Activated CD8-positive, alpha-beta T cell treated with anti-CD3 and anti-CD28 coated beads for 36 hours (primary cell): ENCODE results near the gene INAFM1. TPM values are rescaled to one million over a fixed set of nuclear protein-coding genes. Genes with fewer than 3 reads are reported as not detected.

ENCODE experiments used
- ATAC-seq: fragments of 200-7000 bp; cut with Tn5 transposase; one replicate; pipeline ENCODE4 v1.10.0; 2021; ENCODE audit warnings: mild to moderate bottlenecking, moderate library complexity
- CTCF ChIA-PET: fragments of 350-600 bp; sonication (Branson Sonifier 250); formaldehyde crosslinking; loops from one replicate; lab custom pipeline; 2021; ENCODE audit warnings: antibody characterized with exemption; lab: Charles Lee
- POLR2A ChIA-PET: fragments of 350-600 bp; sonication (Branson Sonifier 250); formaldehyde crosslinking; loops from one replicate; lab custom pipeline; 2021; ENCODE audit warnings: antibody characterized with exemption; lab: Charles Lee
- DNase-seq: peaks from one replicate; pipeline ENCODE4 v3.0.0-alpha.2; 2020
- H3K27ac Mint-ChIP-seq: one replicate; pipeline ENCODE4 v1.8.0; 2021; ENCODE audit warnings: mild to moderate bottlenecking, mixed read lengths
- H3K27me3 Mint-ChIP-seq: one replicate; pipeline ENCODE4 v1.8.0; 2021; ENCODE audit warnings: mixed read lengths
- H3K36me3 Mint-ChIP-seq: one replicate; pipeline ENCODE4 v1.8.0; 2021; ENCODE audit warnings: low read depth, mixed read lengths
- H3K4me1 Mint-ChIP-seq: one replicate; pipeline ENCODE4 v1.8.0; 2021; ENCODE audit warnings: low read depth, mixed read lengths
- H3K4me3 Mint-ChIP-seq: one replicate; pipeline ENCODE4 v1.8.0; 2021; ENCODE audit warnings: mild to moderate bottlenecking, moderate library complexity, mixed read lengths
- H3K9me3 Mint-ChIP-seq: one replicate; pipeline ENCODE4 v1.8.0; 2021; ENCODE audit warnings: mixed read lengths
- intact Hi-C: fragments of 100-400 bp; cut with micrococcal nuclease; formaldehyde crosslinking; loops from one replicate; pipeline ENCODE4 v1.10.0; 2022
- total RNA-seq, 2 experiments: library from RNA; stranded (reverse); gene quantifications; one replicate each; pipeline ENCODE4 v1.2.3, GENCODE V29; 2021
- TF ChIP-seq, protein P1 (sequence below): fragments of 200-600 bp; IDR thresholded peaks from one replicate; pipeline ENCODE4 v1.8.0; 2022; ENCODE audit warnings: antibody characterized with exemption, mild to moderate bottlenecking

Gene INAFM1
- total RNA-seq, 2 experiments from 2014 or later = 11.4 to 12.7 TPM

DNA sequence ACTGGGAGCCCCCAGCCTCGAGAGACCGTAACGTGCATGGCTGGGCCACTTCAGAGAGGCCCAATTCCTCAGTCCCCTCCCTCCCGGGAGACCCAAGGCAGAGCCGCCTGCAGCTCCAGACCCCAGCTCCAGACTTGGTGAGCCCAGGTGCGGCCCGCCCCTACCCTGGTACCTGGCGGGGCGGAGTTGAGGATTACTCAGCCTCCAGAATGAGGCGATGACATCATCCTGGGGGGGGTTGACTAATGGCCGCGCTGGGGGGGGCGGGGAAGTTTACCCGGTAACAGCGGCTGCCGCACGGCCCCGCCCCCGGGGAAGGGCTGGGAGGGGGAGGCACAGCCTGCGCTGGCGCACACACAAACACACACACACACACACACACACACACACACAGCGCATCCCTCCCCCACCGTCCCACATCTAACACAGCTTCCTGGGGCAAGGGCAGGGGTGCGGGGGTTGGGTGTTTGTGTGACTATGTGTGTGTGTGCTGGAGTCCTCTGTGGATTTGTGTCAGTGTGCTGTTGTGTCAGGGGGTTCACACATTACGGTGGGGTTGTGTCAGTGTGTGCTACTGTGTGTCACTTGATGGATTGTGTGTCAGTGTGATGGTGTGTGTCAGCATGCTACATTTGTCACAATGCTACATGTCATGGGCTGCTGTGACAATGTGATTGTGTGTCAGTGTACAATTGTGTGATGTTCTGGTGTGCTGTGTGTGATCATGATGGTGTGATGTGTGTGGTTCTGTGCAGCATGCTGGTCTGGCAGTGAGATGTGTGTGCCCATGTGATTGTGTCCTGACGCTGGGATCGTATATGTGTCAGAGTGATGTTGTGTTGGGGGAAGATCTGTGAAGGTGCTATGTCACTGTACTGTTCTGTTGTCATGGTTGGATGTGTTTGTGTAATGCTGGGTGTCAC is 33.4 kb upstream of the INAFM1 start:
- H3K36me3 Mint-ChIP-seq = peaks cover 3% of the 10 kb centered on the region
- no peak overlapping the region for H3K27ac Mint-ChIP-seq
- H3K27me3 Mint-ChIP-seq = no peaks in the 10 kb centered on the region
- no peaks in the 10 kb centered on the region for H3K9me3 Mint-ChIP-seq
- intact Hi-C loops = loop anchor here (10.0 kb wide), 1 partner anchor 86 kb away; no protein-coding TSS in a partner anchor
- H3K4me1 Mint-ChIP-seq = peaks cover 24% of the 10 kb centered on the region
- H3K4me3 Mint-ChIP-seq = no peak overlapping the region
- TF ChIP-seq, protein P1, sequence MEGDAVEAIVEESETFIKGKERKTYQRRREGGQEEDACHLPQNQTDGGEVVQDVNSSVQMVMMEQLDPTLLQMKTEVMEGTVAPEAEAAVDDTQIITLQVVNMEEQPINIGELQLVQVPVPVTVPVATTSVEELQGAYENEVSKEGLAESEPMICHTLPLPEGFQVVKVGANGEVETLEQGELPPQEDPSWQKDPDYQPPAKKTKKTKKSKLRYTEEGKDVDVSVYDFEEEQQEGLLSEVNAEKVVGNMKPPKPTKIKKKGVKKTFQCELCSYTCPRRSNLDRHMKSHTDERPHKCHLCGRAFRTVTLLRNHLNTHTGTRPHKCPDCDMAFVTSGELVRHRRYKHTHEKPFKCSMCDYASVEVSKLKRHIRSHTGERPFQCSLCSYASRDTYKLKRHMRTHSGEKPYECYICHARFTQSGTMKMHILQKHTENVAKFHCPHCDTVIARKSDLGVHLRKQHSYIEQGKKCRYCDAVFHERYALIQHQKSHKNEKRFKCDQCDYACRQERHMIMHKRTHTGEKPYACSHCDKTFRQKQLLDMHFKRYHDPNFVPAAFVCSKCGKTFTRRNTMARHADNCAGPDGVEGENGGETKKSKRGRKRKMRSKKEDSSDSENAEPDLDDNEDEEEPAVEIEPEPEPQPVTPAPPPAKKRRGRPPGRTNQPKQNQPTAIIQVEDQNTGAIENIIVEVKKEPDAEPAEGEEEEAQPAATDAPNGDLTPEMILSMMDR = no peak
- ATAC-seq (peak; percentile 50), DNase-seq (peak; percentile 95)
- CTCF ChIA-PET = interaction anchor here (1.0 to 2.3 kb wide), 3 partner anchors 15 to 83 kb away, joined by 3 to 7 read pairs (median 6); no protein-coding TSS in a partner anchor
- POLR2A ChIA-PET = interaction anchor here (0.6 to 4.3 kb wide), 7 partner anchors 9 to 130 kb away, joined by 3 to 23 read pairs (median 3); partner anchors contain the start of gene ZC3H4

- peak; percentile 26 for DNase-seq
- Mint-ChIP-seq H3K27me3 (no peaks in the 10 kb centered on the region), H3K36me3 (peaks cover 3% of the 10 kb centered on the region), H3K4me3 (no peak overlapping the region), H3K4me1 (peaks cover 24% of the 10 kb centered on the region), H3K9me3 (no peaks in the 10 kb centered on the region), H3K27ac (no peak overlapping the region)
- ChIA-PET POLR2A (interaction anchor here (0.6 to 4.3 kb wide), 5 partner anchors 9 to 129 kb away, joined by 3 to 38 read pairs (median 23); partner anchors contain the start of gene ZC3H4), CTCF (interaction anchor here (1.4 to 2.2 kb wide), 2 partner anchors 10 to 32 kb away, joined by 4 to 7 read pairs; no protein-coding TSS in a partner anchor)
- TF ChIP-seq, protein P1 = no peak
- intact Hi-C loops = loop anchor here (2.0 to 10.0 kb wide), 2 partner anchors 13 to 87 kb away; no protein-coding TSS in a partner anchor
- no peak for ATAC-seq
Observed at GRCh38 chr19:47241919-47242577, 32.6 kb upstream of the INAFM1 start.

- Mint-ChIP-seq H3K9me3 (no peaks in the 10 kb centered on the region), H3K27ac (peak overlapping the region; percentile 98)
- POLR2A ChIA-PET = interaction anchor here (0.6 to 5.7 kb wide), 12 partner anchors 10 to 196 kb away, joined by 3 to 45 read pairs (median 6); partner anchors contain the start of genes CCDC9 and SAE1
Observed at GRCh38 chr19:47243364-47243775, 31.3 kb upstream of the INAFM1 start.

DNA sequence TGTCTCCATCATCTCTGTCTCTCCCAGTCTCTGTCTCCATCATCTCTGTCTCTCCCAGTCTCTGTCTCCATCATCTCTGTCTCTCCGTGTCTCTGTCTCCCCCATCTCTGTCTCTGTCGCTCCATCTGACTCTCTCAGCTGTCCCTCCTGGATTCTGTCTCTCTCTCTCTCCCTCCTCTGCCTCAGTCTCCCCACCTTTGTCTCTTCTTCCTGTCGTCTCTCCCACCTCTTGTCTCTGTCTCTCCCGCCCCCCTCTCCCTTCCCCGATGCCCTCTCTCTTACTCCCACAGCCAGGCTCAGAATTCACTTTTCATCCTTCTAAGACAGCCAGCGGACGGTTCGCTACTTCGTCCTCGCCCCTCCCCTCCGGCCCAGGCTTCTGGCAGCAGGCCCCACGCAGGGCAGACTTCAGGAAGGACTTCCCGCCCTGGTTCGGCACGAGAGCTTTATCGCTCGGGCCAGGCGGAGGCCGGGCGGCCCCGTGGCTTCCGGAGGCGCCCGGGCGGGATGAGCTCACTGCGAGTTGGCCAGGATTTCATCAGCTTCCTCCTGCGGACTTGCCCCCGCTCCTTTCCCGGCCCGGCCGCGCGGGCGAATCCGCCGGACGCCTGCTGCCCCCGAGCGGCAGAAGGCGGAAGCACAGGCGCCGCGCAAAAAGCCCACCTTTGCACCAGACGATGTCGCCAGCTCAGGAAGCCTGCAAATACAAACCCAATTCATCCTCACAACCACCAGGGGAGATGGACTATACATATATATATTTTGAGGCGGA is 30.7 kb upstream of the INAFM1 start:
- no peaks in the 10 kb centered on the region for H3K9me3 Mint-ChIP-seq
- ChIA-PET POLR2A (interaction anchor here (0.6 to 5.7 kb wide), 23 partner anchors 9 to 132 kb away, joined by 3 to 45 read pairs (median 5); partner anchors contain the start of genes CCDC9, DHX34, SAE1 and ZC3H4), CTCF (interaction anchor here (0.6 to 10.1 kb wide), 57 partner anchors 9 to 387 kb away, joined by 3 to 399 read pairs (median 6); partner anchors contain the start of genes CCDC9, INAFM1, NPAS1 and SAE1)
- peak; percentile 71 for ATAC-seq
- peaks cover 26% of the 10 kb centered on the region for H3K4me1 Mint-ChIP-seq
- peaks cover 3% of the 10 kb centered on the region for H3K36me3 Mint-ChIP-seq
- no peaks in the 10 kb centered on the region for H3K27me3 Mint-ChIP-seq
- intact Hi-C loops = loop anchor here (2.0 to 10.0 kb wide), 3 partner anchors 15 to 89 kb away; no protein-coding TSS in a partner anchor
- TF ChIP-seq, protein P1 = peak; percentile 99
- peak; percentile 95 for DNase-seq
- H3K27ac Mint-ChIP-seq = peak overlapping the region; percentile 98
- peak overlapping the region; percentile 81 for H3K4me3 Mint-ChIP-seq

More at GRCh38 chr19:47243364-47243775, 31.3 kb upstream of the INAFM1 start:
- Mint-ChIP-seq H3K4me3 (peak overlapping the region; percentile 81), H3K4me1 (peaks cover 27% of the 10 kb centered on the region), H3K27me3 (no peaks in the 10 kb centered on the region), H3K36me3 (peaks cover 3% of the 10 kb centered on the region)
- TF ChIP-seq, protein P1 = no peak
- ATAC-seq (peak; percentile 7), DNase-seq (no peak)
- CTCF ChIA-PET = interaction anchor here (0.8 to 10.1 kb wide), 18 partner anchors 11 to 230 kb away, joined by 3 to 399 read pairs (median 8); partner anchors contain the start of genes CCDC9 and SAE1
- intact Hi-C loops = loop anchor here (2.0 to 10.0 kb wide), 2 partner anchors 15 to 89 kb away; no protein-coding TSS in a partner anchor
